H9 (cell line): ENCODE results near the gene SH2D2A. TPM values are rescaled to one million over a fixed set of nuclear protein-coding genes. Genes with fewer than 3 reads are reported as not detected.

ENCODE experiments used
- DNase-seq: peaks from one replicate; pipeline ENCODE4 v3.0.0-alpha.2; 2017
- H2AFZ ChIP-seq: one replicate; pipeline ENCODE4 v1.6.1; 2013; ENCODE audit warnings: mild to moderate bottlenecking, low read length, control low read depth, moderate library complexity
- H2AK5ac ChIP-seq: 2 replicates; pipeline ENCODE4 v1.6.1; 2013; ENCODE audit warnings: low read length, control low read depth, mixed read lengths; ENCODE audit not compliant: insufficient read length
- H2BK120ac ChIP-seq: one replicate; pipeline ENCODE4 v1.6.1; 2013; ENCODE audit warnings: low read depth, mild to moderate bottlenecking, low read length, control low read depth, inconsistent platforms; ENCODE audit not compliant: poor library complexity, severe bottlenecking
- H2BK12ac ChIP-seq: 2 replicates; pipeline ENCODE4 v1.6.1; 2013; ENCODE audit warnings: low read length, control low read depth, mixed read lengths, low read depth; ENCODE audit not compliant: insufficient read length
- H2BK15ac ChIP-seq: 2 replicates; pipeline ENCODE4 v1.6.1; 2013; ENCODE audit warnings: low read depth, low read length, control low read depth
- H2BK20ac ChIP-seq: one replicate; pipeline ENCODE4 v1.6.1; 2013; ENCODE audit warnings: low read depth, mild to moderate bottlenecking, low read length, control low read depth, inconsistent platforms; ENCODE audit not compliant: poor library complexity, severe bottlenecking
- H2BK5ac ChIP-seq: 2 replicates; pipeline ENCODE4 v1.6.1; 2013; ENCODE audit warnings: low read length, control low read depth, mixed read lengths; ENCODE audit not compliant: insufficient read length
- H3K14ac ChIP-seq: 2 replicates; pipeline ENCODE4 v1.6.1; 2013; ENCODE audit warnings: low read length, control low read depth; ENCODE audit not compliant: insufficient read depth
- H3K18ac ChIP-seq: 2 replicates; pipeline ENCODE4 v1.6.1; 2013; ENCODE audit warnings: low read depth, mild to moderate bottlenecking, mixed read lengths, low read length, control low read depth; ENCODE audit not compliant: insufficient read length
- H3K23ac ChIP-seq: 2 replicates; pipeline ENCODE4 v1.6.1; 2013; ENCODE audit warnings: low read length, control low read depth, mixed read lengths, low read depth; ENCODE audit not compliant: insufficient read length
- H3K23me2 ChIP-seq: 2 replicates; pipeline ENCODE4 v1.6.1; 2013; ENCODE audit warnings: low read depth, mild to moderate bottlenecking, mixed read lengths, low read length, control low read depth; ENCODE audit not compliant: insufficient read length, poor library complexity, severe bottlenecking
- H3K27ac ChIP-seq: 2 replicates; pipeline ENCODE4 v1.5.1; 2013; ENCODE audit warnings: low read length, control low read depth, mixed read lengths, low read depth; ENCODE audit not compliant: insufficient read length
- H3K27me3 ChIP-seq: 2 replicates; pipeline ENCODE4 v1.6.1; 2013; ENCODE audit warnings: low read length, control low read depth, inconsistent platforms; ENCODE audit not compliant: insufficient read depth
- H3K4ac ChIP-seq: 2 replicates; pipeline ENCODE4 v1.6.1; 2013; ENCODE audit warnings: low read depth, mild to moderate bottlenecking, control low read depth, inconsistent platforms, low read length, moderate library complexity
- H3K4me1 ChIP-seq: 2 replicates; pipeline ENCODE4 v1.6.1; 2013; ENCODE audit warnings: low read length, control low read depth, inconsistent platforms; ENCODE audit not compliant: insufficient read depth
- H3K4me2 ChIP-seq: 2 replicates; pipeline ENCODE4 v1.6.1; 2013; ENCODE audit warnings: low read length, control low read depth, mixed read lengths; ENCODE audit not compliant: insufficient read length, insufficient read depth
- H3K56ac ChIP-seq: 2 replicates; pipeline ENCODE4 v1.6.1; 2013; ENCODE audit warnings: low read depth, mild to moderate bottlenecking, mixed read lengths, low read length, control low read depth; ENCODE audit not compliant: insufficient read length
- H3K79me1 ChIP-seq: 2 replicates; pipeline ENCODE4 v1.6.1; 2013; ENCODE audit warnings: low read depth, mild to moderate bottlenecking, moderate library complexity, low read length, control low read depth, inconsistent platforms; ENCODE audit not compliant: insufficient read depth, poor library complexity, severe bottlenecking
- H3K79me2 ChIP-seq: 2 replicates; pipeline ENCODE4 v1.6.1; 2013; ENCODE audit warnings: low read length, control low read depth, inconsistent platforms; ENCODE audit not compliant: insufficient read depth
- H3K9ac ChIP-seq: 2 replicates; pipeline ENCODE4 v1.6.1; 2013; ENCODE audit warnings: low read length, control low read depth, mixed read lengths; ENCODE audit not compliant: insufficient read length; ENCODE audit errors: extremely low read depth
- H3K9me3 ChIP-seq: one replicate; pipeline ENCODE4 v1.6.1; 2013; ENCODE audit warnings: low read depth, low read length, inconsistent platforms; ENCODE audit not compliant: control insufficient read depth
- H3T11ph ChIP-seq: one replicate; pipeline ENCODE4 v1.6.1; 2013; ENCODE audit warnings: mild to moderate bottlenecking, low read length, control low read depth, inconsistent platforms
- H4K20me1 ChIP-seq: one replicate; pipeline ENCODE4 v1.6.1; 2013; ENCODE audit not compliant: control insufficient read depth, insufficient read length, insufficient read depth
- H4K5ac ChIP-seq: 2 replicates; pipeline ENCODE4 v1.6.1; 2013; ENCODE audit warnings: low read depth, mild to moderate bottlenecking, mixed read lengths, low read length, control low read depth; ENCODE audit not compliant: insufficient read length
- H4K8ac ChIP-seq: replicated peaks from 2 replicates; pipeline ENCODE4 v1.6.1; 2013; ENCODE audit warnings: low read length, control low read depth, mixed read lengths, low read depth; ENCODE audit not compliant: insufficient read length
- H4K91ac ChIP-seq: 2 replicates; pipeline ENCODE4 v1.6.1; 2013; ENCODE audit warnings: low read depth, mild to moderate bottlenecking, moderate library complexity, mixed read lengths, low read length, control low read depth; ENCODE audit not compliant: insufficient read length
- H3K27ac Mint-ChIP-seq, 3 experiments: 2 replicates in 2 of 3; 3 replicates in 1 of 3; pipeline ENCODE4 v1.8.0; 2020 to 2021; ENCODE audit warnings: mixed read lengths in 3 of 3, mild to moderate bottlenecking in 1 of 3, moderate library complexity in 1 of 3
- H3K27me3 Mint-ChIP-seq: 2 replicates; pipeline ENCODE4 v1.8.0; 2021; ENCODE audit warnings: low read depth, mild to moderate bottlenecking, moderate library complexity, mixed read lengths
- H3K36me3 Mint-ChIP-seq, 3 experiments: 2 replicates in 2 of 3; 3 replicates in 1 of 3; pipeline ENCODE4 v1.8.0; 2020 to 2021; ENCODE audit warnings: low read depth in 3 of 3, mixed read lengths in 3 of 3; ENCODE audit not compliant: insufficient read depth in 1 of 3
- H3K4me1 Mint-ChIP-seq, 2 experiments: 2 replicates each; pipeline ENCODE4 v1.8.0; 2020; ENCODE audit warnings: mixed read lengths in 2 of 2
- H3K4me3 Mint-ChIP-seq, 2 experiments: 2 replicates in 1 of 2; 3 replicates in 1 of 2; pipeline ENCODE4 v1.8.0; 2020 to 2021; ENCODE audit warnings: mild to moderate bottlenecking in 2 of 2, mixed read lengths in 2 of 2, moderate library complexity in 1 of 2
- H3K9me3 Mint-ChIP-seq, 2 experiments: 2 replicates in 1 of 2; 3 replicates in 1 of 2; pipeline ENCODE4 v1.8.0; 2020; ENCODE audit warnings: mild to moderate bottlenecking in 2 of 2, mixed read lengths in 2 of 2, moderate library complexity in 1 of 2
- WGBS: extraction: QIAGEN DNeasy Blood & Tissue Kit; methylation state at CpG from one replicate; pipeline ENCODE4 v1.1.7; 2013; ENCODE audit warnings: missing lambda C conversion rate, low lambda C conversion rate, mixed read lengths; ENCODE audit not compliant: insufficient read length; ENCODE audit errors: extremely low coverage; 5-methylcytosine and 5-hydroxymethylcytosine counted together
- total RNA-seq: library from RNA; stranded (reverse); gene quantifications from 2 replicates; pipeline ENCODE4 v1.2.1, GENCODE V29; 2021
- TF ChIP-seq, protein P1 (sequence below): fragments of 200-600 bp; sonication (generic); conservative IDR thresholded peaks from 3 replicates; pipeline ENCODE4 v1.8.0; 2021; ENCODE audit warnings: antibody characterized with exemption, mild to moderate bottlenecking

The SH2D2A gene
- total RNA-seq, 1 experiment from 2014 or later = 2.0 TPM

DNA sequence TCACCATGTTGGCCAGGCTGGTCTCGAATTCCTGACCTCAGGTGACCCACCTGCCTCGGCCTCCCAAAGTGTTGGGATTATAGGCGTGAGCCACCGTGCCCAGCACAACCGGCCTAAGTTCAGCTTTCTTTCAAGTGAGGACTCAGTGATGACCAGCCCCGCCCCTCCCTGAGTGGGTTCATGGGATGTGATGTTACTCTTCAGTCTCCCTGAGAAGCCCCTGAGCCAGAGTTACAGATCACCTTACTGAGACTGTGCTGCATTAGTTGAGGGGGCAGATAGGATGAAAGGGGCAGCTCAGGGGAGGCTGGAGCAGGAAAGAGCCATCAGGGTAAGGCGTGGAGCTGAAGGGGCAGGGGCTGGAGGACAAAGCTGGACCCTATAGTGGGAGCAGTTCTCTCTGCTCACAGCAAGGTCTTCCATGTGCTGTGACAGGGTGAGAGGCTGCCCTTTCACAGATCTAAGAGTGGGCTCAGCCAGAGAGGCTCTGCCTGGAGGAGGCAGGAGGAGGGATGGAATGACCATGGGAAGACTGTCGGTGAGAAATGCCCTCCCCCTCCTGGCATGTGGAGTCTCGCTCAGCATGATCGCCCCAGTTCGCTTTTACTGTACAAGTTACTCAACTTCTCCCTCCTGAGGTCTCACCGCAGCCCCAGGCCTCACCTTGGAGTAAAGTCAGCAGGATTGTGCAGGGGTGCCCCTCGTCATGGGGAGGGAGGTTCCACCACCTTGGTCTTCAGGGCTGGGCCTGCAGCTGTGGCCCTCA is 13.4 kb downstream of the SH2D2A start:
- no peaks in the 10 kb centered on the region for H3K4me1 ChIP-seq

More for the DNA sequence above, 13.4 kb downstream of the SH2D2A start:
- H4K20me1 ChIP-seq = no peaks in the 10 kb centered on the region
- no peak for DNase-seq
- peaks cover 0 to 12% of the 10 kb centered on the region in 2 experiments; a peak in 2 of 4 replicates for H3K4me1 Mint-ChIP-seq
- peaks cover 2% of the 10 kb centered on the region for H3K27me3 Mint-ChIP-seq
- TF ChIP-seq, protein P1, sequence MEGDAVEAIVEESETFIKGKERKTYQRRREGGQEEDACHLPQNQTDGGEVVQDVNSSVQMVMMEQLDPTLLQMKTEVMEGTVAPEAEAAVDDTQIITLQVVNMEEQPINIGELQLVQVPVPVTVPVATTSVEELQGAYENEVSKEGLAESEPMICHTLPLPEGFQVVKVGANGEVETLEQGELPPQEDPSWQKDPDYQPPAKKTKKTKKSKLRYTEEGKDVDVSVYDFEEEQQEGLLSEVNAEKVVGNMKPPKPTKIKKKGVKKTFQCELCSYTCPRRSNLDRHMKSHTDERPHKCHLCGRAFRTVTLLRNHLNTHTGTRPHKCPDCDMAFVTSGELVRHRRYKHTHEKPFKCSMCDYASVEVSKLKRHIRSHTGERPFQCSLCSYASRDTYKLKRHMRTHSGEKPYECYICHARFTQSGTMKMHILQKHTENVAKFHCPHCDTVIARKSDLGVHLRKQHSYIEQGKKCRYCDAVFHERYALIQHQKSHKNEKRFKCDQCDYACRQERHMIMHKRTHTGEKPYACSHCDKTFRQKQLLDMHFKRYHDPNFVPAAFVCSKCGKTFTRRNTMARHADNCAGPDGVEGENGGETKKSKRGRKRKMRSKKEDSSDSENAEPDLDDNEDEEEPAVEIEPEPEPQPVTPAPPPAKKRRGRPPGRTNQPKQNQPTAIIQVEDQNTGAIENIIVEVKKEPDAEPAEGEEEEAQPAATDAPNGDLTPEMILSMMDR = no peak
- no peaks in the 10 kb centered on the region for H3K9me3 Mint-ChIP-seq
- no peak overlapping the region for H2AFZ ChIP-seq
- H3K18ac ChIP-seq = no peak overlapping the region
- no peak overlapping the region for H2BK12ac ChIP-seq
- no peak overlapping the region for H4K91ac ChIP-seq
- H3K14ac ChIP-seq = no peak overlapping the region
- H2BK20ac ChIP-seq = no peak overlapping the region
- H2BK120ac ChIP-seq = no peak overlapping the region
- H3K4me2 ChIP-seq = no peak overlapping the region
- WGBS = no CpG with 5 or more reads among the region's 13 CpGs
- no peak overlapping the region for H3T11ph ChIP-seq
- H3K36me3 Mint-ChIP-seq = peaks cover 5 to 34% (median 21%) of the 10 kb centered on the region in 3 experiments; a peak in 6 of 7 replicates
- H3K27ac Mint-ChIP-seq = peak overlapping the region in 2 of 3 experiments; percentile 53 to 73; a peak in 3 of 7 replicates
- no peaks in the 10 kb centered on the region for H3K9me3 ChIP-seq
- H3K23me2 ChIP-seq = no peaks in the 10 kb centered on the region
- H3K79me2 ChIP-seq = no peaks in the 10 kb centered on the region
- H3K9ac ChIP-seq = no peak overlapping the region
- no peak overlapping the region for H3K4ac ChIP-seq
- no peak overlapping the region for H4K8ac ChIP-seq
- H2AK5ac ChIP-seq = no peak overlapping the region
- no peak overlapping the region for H3K56ac ChIP-seq
- H3K27me3 ChIP-seq = no peaks in the 10 kb centered on the region; the same call in 1 of the 2 replicates
- no peaks in the 10 kb centered on the region for H3K79me1 ChIP-seq
- H3K27ac ChIP-seq = no peak overlapping the region
- no peak overlapping the region for H4K5ac ChIP-seq
- no peak overlapping the region for H2BK15ac ChIP-seq
- H2BK5ac ChIP-seq = no peak overlapping the region
- H3K4me3 Mint-ChIP-seq = no peak overlapping the region
- H3K23ac ChIP-seq = no peak overlapping the region
